ENCODE data around the gene ADGRB2.

DNA sequence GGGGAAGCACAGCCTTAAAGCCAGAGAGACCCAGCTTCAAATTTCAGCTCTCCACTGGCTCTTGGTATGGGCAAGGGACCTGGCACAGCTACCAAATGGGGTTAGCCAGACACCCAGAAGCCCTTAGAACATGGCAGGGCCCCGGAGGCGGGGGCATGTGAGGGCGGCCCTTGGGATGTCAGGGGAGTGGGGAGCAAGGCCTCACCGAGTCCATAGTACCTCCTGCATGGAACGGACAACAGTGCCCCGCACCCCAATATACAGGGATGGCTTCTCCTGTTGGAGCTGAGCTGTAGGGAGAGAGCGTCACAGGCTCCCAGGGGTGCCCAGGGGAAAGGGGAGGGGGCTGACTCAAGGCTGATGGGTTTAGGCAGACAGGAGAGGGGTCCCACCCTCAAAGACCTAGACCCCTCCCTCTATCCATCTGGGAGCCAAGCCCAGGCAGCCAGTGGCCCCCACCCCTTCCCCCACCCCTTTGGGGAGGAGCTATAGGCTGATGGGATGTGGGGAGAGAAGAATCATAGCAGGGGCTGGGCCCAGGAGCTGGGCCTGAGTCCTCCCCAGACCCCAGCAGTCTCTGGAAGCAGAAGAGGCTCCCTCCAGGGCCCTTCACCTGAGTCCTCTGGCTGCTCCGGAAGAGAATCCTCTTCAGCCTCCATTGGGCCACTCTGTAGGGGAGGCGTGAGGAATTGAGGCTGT is 35.2 kb upstream of the ADGRB2 start:
- TF ChIP-seq, protein P1, sequence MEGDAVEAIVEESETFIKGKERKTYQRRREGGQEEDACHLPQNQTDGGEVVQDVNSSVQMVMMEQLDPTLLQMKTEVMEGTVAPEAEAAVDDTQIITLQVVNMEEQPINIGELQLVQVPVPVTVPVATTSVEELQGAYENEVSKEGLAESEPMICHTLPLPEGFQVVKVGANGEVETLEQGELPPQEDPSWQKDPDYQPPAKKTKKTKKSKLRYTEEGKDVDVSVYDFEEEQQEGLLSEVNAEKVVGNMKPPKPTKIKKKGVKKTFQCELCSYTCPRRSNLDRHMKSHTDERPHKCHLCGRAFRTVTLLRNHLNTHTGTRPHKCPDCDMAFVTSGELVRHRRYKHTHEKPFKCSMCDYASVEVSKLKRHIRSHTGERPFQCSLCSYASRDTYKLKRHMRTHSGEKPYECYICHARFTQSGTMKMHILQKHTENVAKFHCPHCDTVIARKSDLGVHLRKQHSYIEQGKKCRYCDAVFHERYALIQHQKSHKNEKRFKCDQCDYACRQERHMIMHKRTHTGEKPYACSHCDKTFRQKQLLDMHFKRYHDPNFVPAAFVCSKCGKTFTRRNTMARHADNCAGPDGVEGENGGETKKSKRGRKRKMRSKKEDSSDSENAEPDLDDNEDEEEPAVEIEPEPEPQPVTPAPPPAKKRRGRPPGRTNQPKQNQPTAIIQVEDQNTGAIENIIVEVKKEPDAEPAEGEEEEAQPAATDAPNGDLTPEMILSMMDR (conservative IDR thresholded peaks at IDR 0.05; ENCODE audit: low read depth, low read length) = no peak
- TF ChIP-seq, protein P2, sequence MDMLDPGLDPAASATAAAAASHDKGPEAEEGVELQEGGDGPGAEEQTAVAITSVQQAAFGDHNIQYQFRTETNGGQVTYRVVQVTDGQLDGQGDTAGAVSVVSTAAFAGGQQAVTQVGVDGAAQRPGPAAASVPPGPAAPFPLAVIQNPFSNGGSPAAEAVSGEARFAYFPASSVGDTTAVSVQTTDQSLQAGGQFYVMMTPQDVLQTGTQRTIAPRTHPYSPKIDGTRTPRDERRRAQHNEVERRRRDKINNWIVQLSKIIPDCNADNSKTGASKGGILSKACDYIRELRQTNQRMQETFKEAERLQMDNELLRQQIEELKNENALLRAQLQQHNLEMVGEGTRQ (IDR thresholded peaks at IDR 0.05; ENCODE audit: low read depth, low read length) = no peak
- TF ChIP-seq RAD21 (IDR thresholded peaks at IDR 0.05; ENCODE audit: low read length) = no peak
- TF ChIP-seq SMC3 (IDR thresholded peaks at IDR 0.05; ENCODE audit: low read depth, low read length) = no peak
- TF ChIP-seq CEBPB (IDR thresholded peaks at IDR 0.05; ENCODE audit: low read depth, low read length) = no peak
- TF ChIP-seq POLR2A (IDR thresholded peaks at IDR 0.05; ENCODE audit: low read depth, low read length) = no peak
- no peak for TF ChIP-seq BHLHE40 (IDR thresholded peaks at IDR 0.05; ENCODE audit: low read depth, low read length)
- TF ChIP-seq MAZ (IDR thresholded peaks at IDR 0.05; ENCODE audit: borderline replicate concordance, low read depth, low read length) = no peak
- no peak for TF ChIP-seq MXI1 (IDR thresholded peaks at IDR 0.05; ENCODE audit: borderline replicate concordance, low read depth, low read length)
- no peak for TF ChIP-seq RFX5 (IDR thresholded peaks at IDR 0.05; ENCODE audit: low read depth, low read length)

All from IMR-90 (cell line).